T47D (cell line): ENCODE results near the gene ACOT12.

Experiments
- DNase-seq, 2 experiments: peaks; one replicate each; pipeline versions ENCODE4 v3.0.0 to v3.0.0-alpha.2; 2011 to 2012; ENCODE audit warnings: low read depth in 1 of 2, low spot score in 1 of 2
- JUND ChIP-seq: IDR thresholded peaks from 2 replicates; pipeline ENCODE4 v1.6.1; 2012; ENCODE audit warnings: low read depth
- in situ Hi-C: cut with HindIII; loops from 2 replicates; pipeline ENCODE4 v1.10.0; 2016; ENCODE audit warnings: low sequenced_read_pairs, low pct_unique_long_range_greater_than_20kb

Gene ACOT12

GRCh38 chr5:81393783-81394718, at the start of gene ACOT12:
ACOT12 (minus strand) TSS chr5:81394134; CDS start chr5:81394114, 20 bp downstream.
- no peak for TF ChIP-seq JUND
- in situ Hi-C loops: no loop called here

GRCh38 chr5:81435023-81435422, 41.1 kb upstream of the ACOT12 start:
- in situ Hi-C loops: no loop called here
- TF ChIP-seq JUND: no peak
- no peak for DNase-seq

More at GRCh38 chr5:81393783-81394718, at the start of gene ACOT12:
- DNase-seq: no peak

- no peak for DNase-seq
- in situ Hi-C loops: no loop called here
- no peak for TF ChIP-seq JUND
Observed at GRCh38 chr5:81429985-81430384, 36.1 kb upstream of the ACOT12 start.

- no peak for DNase-seq
- in situ Hi-C loops: no loop called here
- no peak for TF ChIP-seq JUND
Observed at GRCh38 chr5:81429363-81429762, 35.4 kb upstream of the ACOT12 start.

GRCh38 chr5:81428861-81429260, 34.9 kb upstream of the ACOT12 start:
- DNase-seq: no peak
- in situ Hi-C loops: no loop called here
- TF ChIP-seq JUND: no peak

GRCh38 chr5:81428446-81428845, 34.5 kb upstream of the ACOT12 start:
- DNase-seq: no peak
- in situ Hi-C loops: no loop called here
- no peak for TF ChIP-seq JUND

- TF ChIP-seq JUND: no peak
- in situ Hi-C loops: no loop called here
- DNase-seq: no peak
Observed at GRCh38 chr5:81427566-81427965, 33.6 kb upstream of the ACOT12 start.

GRCh38 chr5:81426359-81427030, 32.6 kb upstream of the ACOT12 start:
- DNase-seq: no peak
- in situ Hi-C loops: no loop called here
- TF ChIP-seq JUND: no peak

- in situ Hi-C loops: no loop called here
- no peak for TF ChIP-seq JUND
- peak in 1 of 2 experiments; percentile 43 for DNase-seq
Observed at GRCh38 chr5:81425569-81425968, 31.6 kb upstream of the ACOT12 start.

- in situ Hi-C loops: no loop called here
- no peak for TF ChIP-seq JUND
- DNase-seq: no peak
Observed at GRCh38 chr5:81424728-81425127, 30.8 kb upstream of the ACOT12 start.

- no peak for DNase-seq
- no peak for TF ChIP-seq JUND
- in situ Hi-C loops: no loop called here
Observed at GRCh38 chr5:81422671-81423070, 28.7 kb upstream of the ACOT12 start.

- in situ Hi-C loops: no loop called here
- DNase-seq: no peak
Observed at GRCh38 chr5:81420039-81420667, 26.2 kb upstream of the ACOT12 start.

GRCh38 chr5:81418606-81419005, 24.7 kb upstream of the ACOT12 start:
- no peak for TF ChIP-seq JUND
- in situ Hi-C loops: no loop called here
- no peak for DNase-seq

More at GRCh38 chr5:81420039-81420667, 26.2 kb upstream of the ACOT12 start:
- TF ChIP-seq JUND: no peak
